HG03432 (cell line): ENCODE data around the gene XRCC5.
"Not testable (repeated sequence)": the region's sequence is repeated elsewhere in the genome, so short reads cannot be mapped to it uniquely, and the experiment has no call there.

Experiments used
- ATAC-seq: cut with Tn5 transposase; IDR thresholded peaks from one replicate; pipeline ENCODE4 v1.9.1; 2021; ENCODE audit warnings: mild to moderate bottlenecking, moderate library complexity; ENCODE audit not compliant: unreplicated experiment

XRCC5 gene

DNA sequence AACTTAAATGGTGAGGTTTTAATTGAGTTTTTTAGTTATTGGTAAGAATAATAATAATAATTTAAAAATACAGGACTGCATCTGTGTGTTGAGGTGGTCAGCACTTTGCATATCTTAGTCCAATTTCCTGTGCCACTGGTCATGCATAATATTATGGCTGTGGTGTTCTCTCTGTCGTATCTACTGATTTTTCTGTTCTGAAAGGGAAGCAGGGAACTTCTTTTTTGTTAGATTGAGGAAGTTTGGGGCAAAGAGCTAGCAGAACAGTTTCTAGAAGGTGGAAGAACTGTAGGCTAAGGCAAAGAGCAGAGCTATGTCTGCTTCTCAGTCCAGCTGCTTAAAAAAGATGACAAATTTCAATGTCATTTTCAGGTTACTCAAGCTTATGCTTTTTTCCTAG is 74.3 kb downstream of the XRCC5 start:
- no peak for ATAC-seq

DNA sequence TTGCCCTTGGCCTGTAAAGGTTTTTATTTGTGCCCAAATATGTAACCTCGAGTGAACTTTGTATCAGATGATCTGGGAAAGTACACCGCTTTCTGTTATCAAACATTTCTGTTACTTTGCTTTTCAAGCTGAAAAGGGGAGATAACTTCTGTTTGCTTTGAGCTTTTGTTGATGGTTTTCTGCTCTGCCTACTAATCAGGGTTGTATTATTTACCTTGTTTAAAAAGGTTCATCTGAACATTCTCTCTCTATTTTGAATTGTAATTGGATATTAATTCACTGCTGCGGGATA is 79.4 kb downstream of the XRCC5 start:
- ATAC-seq = no peak

DNA sequence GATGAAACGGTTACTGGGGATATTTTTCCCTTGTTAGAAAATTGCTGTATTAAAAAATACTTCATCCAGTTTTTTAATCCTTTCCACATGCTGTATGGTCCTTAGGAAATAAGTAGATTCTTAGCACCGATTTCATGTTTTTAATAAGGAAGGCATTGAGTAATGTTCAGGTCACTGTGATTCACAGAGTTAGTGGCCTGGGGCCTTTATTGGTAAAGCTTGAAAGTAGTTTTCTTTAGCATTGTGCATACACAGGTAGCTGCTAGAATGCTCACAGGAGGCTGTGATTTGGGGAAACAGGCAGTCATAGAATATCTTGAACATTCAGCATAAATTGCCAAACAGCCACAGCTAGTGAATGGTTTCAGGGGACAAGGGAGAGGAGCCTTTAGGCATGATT is 79.8 kb downstream of the XRCC5 start:
- no peak for ATAC-seq

DNA sequence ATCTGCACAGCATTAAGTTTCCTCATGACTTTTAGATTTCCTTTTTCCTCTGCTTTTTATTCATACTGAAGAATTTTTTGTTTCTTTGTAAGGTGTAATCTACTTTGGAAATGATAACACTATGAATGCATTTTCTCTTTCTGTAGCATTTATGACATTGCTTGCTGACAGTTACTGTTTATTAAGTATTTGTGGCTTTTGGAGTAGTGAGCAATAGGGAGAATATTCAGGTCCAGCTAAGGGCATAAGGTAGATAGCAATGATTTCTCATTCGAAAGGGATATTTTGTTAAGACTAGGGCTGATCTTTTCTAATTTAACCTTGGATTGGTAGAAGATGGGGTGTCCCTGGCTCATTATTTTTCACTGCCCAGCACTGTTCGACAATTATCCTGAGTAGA is 80.3 kb downstream of the XRCC5 start:
- ATAC-seq = no peak

DNA sequence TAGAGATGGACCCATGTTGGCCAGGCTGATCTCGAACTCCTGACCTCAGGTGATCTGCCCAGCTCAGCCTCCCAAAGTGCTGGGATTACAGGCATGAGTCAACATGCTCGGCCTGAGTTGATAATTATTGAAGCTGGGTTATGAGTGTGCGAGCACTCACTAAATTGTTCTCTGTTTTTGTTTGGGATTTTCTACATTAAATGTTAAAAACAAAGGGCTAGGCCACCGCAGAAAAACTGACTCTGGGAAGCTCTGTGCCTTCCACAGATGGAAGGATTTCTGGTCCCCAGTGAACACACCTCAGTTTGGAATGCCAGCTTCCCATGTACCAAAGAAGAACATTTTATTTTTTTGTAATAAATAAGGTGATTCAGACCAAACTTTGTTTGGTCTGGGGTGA is 83.0 kb downstream of the XRCC5 start:
- ATAC-seq = no peak

DNA sequence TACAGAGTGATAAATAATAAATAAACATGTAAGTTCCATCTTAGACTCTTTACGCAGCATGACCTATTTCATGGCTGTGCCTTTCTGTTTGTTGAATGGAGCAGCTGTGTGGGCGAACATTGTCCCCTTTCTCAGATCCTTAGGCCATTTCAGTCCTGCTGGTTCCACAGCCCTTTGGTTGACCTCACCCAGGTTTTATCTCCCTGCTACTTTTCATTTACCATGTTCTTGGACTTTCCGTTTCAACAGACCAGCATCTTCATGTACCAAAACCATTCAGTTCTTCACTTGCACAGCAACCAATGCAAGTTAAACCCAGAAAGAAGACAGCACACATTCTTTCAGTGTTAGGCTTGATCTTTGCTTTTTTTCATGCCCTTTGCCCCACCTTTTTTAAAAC is 83.8 kb downstream of the XRCC5 start:
- no peak for ATAC-seq

DNA sequence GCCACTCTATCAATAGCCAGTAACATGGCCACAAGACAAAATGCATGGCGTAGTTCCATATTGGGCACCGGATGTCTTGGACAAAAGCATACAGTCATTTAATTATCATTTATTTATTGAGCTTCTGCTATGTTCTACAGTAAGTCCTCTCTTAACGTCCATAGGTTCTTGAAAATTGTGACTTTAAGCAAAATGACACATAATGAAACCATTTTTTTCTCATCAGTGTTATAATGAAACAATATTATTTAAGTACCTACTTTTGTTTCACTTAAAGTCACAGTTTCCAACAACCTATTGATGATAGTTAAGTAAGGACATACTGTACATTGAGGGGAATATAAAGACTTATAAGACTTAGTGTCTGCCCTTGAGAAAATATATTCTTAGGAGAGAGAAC is 84.9 kb downstream of the XRCC5 start:
- no peak for ATAC-seq

DNA sequence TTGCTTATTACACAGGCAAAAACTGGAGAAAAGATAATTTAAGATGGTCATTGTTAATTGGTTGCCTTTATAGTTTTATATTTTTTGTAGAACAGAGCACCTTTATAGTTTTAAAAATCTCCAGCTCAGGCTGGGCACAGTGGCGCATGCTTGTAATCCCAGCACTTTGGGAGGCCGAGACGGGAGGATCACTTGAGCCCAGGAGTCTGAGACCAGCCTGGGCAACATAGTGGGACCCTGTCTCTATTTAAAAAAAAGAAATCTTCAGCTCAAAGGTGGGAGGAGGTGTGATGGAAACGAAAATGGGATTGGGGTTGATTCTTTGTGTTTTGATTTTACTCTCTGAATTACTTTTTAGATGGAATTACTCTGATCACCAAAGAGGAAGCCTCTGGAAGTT is 85.4 kb downstream of the XRCC5 start:
- ATAC-seq = no peak

DNA sequence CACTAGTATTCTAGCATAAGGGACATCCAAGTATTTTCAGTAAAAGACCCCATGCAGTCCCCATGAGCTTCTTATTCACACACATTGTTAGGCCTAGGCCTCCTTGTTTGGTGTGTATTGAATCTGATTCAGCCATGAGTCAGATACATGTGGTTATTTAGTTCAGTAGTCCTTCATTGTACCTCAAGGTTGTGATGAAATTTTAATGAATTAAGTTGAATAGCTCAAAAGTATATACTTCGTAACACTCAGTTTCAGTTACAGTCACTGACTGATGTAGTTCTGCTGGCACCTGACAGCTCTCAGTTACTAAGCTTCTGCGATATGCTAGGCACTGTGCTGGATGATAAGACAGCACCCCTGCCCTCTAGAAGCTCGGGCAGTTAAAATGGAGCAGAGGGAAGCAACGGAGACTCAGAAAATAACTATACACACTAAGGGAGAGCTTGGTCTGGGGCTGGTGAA is 86.4 kb downstream of the XRCC5 start:
- no peak for ATAC-seq

DNA sequence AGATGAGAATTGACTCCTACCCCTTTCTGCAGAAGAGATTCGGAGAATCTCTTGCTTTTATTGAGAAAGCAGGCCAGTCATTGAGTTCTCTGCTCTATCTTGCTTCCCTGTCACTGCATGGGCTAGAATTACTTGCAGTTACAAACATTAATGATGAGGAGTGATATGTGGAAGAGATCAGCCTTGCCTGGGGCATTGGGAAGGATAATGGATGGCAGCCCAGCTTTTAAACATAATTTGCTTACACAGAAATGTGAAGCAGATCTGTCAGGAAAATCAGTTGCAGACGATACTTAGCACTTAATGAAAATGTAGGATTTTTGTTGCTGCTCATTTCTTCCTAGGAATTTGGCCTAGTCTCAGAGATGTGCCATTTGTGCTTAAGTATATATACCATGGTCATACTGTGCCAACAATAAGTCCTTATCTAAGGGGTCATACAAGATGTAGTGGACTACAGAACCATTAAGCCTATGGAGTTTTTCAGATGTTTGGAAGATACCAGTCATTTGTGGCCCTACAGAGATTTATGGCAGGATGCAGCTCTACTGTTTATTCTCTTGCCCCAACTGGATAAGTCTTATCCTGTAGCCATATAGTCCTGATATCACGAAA is 92.7 kb downstream of the XRCC5 start:
- ATAC-seq = no peak

DNA sequence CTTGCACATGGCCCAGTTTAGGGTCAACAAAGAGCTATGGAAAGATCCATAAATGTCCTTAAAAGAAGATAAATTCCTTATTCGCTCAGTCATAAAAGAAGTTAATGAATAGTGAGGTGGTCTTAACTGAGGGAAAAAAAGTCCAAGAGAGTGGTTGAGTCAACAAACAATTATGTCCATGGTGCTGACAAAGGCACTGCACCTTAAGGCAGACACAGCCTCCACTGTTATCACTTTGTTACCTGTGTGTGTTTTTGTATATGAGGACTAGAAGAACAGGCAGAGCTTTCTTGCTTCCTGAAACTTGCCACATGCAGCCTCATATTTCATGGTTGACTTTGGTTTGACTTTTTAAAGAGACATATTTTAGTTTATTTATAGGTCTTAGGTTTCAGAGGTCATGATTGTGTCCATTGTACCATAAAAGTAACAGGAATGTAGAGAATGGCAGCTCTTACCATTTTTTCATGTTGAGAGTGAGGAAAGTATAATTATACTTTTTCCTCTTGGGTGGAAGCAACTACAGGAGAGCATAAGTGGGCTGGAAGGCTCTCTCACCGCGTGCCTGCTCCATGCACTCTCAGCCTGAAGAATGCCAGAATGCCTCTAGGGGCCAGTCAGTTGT is 93.6 kb downstream of the XRCC5 start:
- ATAC-seq = no peak

DNA sequence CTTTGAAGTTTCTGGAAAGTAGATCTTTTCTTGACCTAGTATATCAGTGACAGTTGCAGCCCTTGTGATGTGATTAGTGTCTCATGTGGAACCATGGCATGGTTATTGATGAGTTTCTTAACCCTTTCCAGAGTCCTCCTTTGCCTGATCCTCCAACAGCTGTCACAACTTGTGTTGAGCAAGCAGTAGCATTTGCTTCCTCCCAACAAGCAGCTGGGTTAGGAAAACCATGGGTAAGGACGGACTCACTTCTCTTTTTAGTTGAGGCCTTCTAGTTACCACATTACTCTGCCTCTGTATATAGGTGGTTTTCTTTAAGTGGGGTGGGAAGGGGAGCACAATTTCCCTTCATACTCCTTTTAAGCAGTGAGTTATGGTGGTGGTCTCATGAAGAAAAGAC is 96.3 kb downstream of the XRCC5 start:
- no peak for ATAC-seq

DNA sequence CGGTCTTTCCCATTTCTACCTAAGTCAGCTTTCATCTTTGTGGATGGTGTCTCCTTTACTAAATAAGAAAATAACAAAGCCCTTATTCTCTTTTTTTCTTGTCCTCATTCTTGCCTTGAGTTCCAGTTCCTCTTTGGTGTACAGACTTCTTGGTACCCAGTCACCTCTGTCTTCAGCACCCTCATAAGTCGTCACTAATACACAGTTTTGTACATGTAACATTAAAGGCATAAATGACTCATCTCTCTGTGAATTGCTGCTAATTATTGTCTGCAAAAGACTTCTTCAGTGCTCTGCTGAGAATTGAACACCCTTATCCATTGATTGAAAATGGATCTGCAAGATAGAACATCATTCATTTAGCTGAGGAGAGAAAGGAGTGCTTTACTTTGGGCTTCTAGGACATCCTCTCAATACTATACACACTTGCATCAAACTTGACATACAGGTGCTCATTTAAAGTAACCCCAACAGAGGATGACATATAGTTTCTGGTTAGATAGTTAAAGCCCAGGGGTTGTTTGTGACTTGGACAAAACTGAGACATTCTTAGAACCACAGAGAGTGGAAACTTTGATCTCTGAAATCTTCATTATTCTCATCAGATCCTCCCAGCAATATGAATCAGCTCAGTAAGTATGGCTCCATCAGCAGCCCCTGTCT is 97.0 kb downstream of the XRCC5 start:
- ATAC-seq = peak; percentile 84

DNA sequence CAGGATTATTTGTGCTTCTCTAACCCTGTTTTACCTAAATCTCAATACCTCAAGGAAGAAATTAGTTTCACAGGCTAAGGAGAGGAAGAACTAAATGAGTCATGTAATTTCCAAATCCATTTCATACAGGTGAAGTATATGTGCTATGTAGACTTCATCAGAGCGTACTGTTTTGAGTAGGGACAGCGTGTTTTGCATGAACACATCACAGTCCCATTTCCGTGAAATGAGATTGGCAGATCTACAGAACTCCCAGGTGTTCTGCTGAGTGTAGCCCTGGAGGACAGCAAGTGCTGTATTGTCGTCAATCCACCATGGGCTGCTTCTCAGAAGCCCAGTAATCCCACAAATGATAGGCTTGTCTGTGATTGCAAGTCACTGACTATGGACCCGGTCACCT is 97.7 kb downstream of the XRCC5 start:
- no peak for ATAC-seq

DNA sequence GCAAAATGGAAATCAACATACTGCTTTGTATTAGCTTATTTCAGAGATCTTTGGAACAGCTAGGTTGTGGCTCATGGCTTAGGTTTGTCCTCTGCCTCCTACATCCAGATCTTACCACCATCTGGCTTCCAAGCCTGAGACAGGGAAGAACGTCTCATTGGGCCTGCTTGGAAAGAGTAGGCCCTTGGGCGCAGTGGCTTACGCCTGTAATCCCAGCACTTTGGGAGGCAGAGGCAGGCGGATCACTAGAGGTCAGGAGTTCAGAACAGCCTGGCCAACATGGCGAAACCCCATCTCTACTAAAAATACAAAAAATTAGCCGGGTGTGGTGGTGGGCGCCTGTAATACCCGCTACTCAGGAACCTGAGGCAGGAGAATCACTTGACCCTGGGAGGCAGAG is 99.5 kb downstream of the XRCC5 start:
- not testable (repeated sequence) for ATAC-seq

DNA sequence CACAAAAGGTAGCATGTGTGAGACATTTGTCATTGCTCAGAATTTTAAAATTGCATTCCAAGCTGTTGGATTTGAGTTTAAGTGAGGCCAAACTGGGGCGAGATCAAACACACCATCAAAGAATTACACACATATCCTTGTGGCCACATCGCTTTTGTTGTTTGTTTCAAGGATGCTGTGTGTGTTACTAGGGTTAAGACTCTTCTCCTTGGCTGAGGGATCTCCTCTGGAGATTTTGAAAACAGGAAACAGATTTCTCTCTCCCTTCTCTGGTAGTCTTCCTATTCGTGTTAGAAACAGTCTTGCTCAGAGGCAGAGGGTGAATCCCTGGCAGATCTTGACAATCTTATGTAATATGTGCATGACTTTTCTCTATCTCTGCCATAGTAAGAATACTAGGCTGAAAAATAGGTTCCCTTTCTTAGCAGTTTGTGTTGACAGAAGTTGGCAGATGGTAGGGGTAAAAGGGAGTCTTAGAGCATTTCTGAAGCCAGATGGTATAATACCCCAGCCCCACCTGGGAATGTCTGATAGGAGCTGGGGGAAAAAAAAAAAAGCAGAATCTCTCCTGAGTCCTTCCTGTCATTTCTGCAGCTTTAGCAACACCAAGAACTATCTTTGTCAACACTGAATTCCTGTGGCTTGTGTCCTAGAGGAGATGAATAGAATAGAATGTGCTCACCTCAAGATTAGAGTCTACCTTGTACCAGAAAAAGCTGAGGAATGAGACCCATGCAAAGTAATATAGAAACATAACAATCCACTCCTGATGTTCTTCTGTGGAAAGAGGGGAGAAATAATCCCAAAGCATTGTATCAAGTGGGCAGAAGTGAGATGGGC is 101.8 kb downstream of the XRCC5 start:
- ATAC-seq = no peak

DNA sequence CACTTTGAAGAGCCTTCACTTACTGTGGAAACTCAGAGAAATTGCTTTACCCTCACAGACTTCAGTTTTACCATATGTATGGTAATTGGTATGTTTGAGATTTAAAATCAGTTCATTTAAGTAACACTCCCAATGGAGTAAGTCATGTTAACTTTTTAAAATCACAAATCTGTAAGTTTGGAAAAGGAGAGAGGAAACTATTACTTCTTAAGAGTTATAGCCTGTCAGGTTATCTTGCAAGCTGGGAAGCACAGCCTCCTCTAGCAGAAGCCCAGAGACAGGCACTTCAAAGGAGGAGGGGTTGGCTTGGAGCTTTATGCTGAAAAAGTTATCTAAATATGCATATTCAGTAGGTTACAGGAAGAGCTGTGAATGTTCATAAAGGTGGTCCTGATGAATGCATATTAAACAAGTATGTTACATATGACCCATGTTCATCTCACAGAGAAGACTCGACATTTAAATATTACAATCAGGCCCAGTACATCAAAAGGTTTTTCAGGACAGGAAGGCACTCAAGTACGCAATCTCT is 102.5 kb downstream of the XRCC5 start:
- no peak for ATAC-seq

DNA sequence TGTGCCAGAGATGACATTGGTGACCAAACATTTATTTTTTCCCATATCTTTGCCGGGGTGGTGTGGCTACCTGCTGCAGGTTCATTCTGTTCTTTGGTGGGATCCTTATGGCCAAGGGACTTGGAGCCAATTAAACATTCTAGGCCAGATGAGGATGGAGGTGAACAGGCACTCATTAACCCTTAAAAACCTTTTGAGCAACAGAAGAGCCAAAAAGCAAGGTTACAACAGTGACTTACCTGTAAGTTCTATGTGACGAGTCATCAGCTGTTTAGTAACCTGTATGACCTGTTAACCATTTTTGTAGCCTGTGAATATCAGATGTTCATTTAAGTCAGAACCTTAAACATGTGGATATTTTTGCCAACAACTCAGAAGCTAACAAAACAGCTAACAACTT is 105.6 kb downstream of the XRCC5 start:
- no peak for ATAC-seq

DNA sequence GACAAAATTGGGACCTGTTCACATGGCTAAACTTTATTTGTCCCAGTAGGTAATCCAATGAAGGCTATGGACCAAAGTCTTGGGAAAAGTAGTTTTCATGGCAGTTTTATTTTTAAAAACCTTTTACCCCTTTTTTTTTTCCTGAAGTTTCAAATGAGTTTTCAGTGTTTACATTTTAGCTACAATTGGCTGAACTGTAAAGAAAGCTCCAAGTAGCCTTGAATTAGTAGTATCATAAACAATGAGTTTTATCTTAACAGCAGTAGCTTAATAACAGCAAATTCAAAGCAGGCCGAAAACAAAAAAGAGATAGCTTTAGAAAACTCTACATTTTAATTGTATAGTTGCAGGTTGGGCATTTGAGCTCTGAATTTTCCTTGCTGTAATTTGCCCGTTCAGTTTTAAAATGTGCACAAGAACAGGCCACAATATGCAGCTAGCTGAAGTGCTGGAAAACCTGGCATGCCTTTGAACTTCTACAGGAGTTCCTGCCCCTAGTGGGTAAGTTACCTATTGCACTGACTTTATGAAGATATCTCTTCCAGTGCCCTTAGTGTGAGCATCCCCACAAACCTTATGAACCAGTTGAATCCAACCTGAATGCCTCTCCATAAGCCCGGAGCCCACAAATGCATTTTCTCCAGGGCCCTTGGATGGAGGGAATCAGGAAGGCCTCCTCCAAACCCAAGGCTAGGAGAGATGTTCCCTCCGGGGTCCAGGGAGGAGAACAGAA is 106.7 kb downstream of the XRCC5 start:
- ATAC-seq = peak; percentile 36

DNA sequence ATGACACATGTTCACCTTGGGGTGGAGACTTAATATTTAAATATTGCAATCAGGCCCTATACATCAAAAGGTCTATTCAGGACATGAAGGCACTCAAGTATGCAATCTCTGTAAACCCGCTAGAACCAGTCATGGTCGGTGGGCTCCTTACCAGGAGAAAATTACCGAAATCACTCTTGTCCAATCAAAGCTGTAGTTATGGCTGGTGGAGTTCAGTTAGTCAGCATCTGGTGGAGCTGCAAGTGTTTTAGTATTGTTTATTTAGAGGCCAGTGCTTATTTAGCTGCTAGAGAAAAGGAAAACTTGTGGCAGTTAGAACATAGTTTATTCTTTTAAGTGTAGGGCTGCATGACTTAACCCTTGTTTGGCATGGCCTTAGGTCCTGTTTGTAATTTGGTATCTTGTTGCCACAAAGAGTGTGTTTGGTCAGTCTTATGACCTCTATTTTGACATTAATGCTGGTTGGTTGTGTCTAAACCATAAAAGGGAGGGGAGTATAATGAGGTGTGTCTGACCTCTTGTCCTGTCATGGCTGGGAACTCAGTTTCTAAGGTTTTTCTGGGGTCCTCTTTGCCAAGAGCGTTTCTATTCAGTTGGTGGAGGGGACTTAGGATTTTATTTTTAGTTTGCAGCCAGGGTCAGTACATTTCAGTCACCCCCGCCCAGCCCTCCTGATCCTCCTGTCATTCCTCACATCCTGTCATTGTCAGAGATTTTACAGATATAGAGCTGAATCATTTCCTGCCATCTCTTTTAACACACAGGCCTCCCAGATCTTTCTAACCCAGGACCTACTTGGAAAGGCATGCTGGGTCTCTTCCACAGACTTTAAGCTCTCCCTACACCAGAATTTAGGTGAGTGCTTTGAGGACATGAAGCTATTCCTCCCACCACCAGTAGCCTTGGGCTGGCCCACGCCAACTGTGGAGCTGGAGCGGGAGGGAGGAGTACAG is 108.1 kb downstream of the XRCC5 start:
- ATAC-seq = no peak
